Measurements from ENCODE around the gene MGAT4A.
A peak's percentile ranks its signal among the peaks of the same experiment; 100 is the strongest.

The MGAT4A gene

DNA sequence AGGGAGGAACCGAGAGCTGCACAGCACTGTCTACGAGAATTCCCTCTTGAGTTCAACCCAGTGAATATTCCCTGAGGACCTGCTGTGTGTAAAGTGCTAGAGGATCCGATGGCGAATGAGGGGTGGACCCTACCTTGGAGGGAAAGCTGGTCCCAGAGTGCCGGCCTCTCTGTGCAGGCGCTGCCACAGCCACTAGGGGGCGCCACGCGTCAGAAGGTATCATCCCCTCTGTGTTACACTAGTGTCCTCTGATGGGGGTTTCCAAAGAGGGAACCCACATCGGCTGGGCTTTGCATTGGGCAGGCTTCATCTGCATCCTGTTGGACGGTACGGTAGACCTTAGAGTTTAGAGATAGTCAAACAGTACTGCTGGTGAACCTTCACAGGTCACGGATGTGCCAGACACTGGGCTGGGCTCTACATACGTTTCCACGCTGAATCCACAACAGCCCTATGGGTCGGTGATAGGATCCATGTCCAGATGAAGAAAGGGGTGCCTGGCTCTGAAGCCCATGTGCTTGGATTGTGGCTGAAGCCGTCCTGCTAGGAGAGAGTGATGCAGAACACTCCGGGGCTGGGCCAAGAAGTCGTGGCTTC, 161.6 kb downstream of the MGAT4A start:
- DNase-seq, result peak; percentile 36

Measured in activated gamma-delta T cell (primary cell).